Cardiac septum (tissue), 1 donor: ENCODE data around the gene GRIK2. TPM values are rescaled to one million over a fixed set of nuclear protein-coding genes. Genes with fewer than 3 reads are reported as not detected.

Source experiments
- DNase-seq: peaks from one replicate; pipeline ENCODE4 v3.0.0-alpha.2; 2020; ENCODE audit warnings: low spot score
- intact Hi-C: fragments of 100-400 bp; cut with DNase I; formaldehyde crosslinking; loops from one replicate; pipeline ENCODE4 v1.14.0; 2022
- total RNA-seq: library from RNA; stranded (reverse); fragmentation: NEBNext Ultra II Directional; extraction: Animal tissue kit (Norgen Biotek cat#: 25700); gene quantifications from one replicate; pipeline ENCODE4 v1.2.1, GENCODE V29; 2021
- donor health status: DM: no; HTN: no; CAD: no.

Gene GRIK2
- total RNA-seq, 1 donor from 2014 or later: 0.67 TPM

DNA sequence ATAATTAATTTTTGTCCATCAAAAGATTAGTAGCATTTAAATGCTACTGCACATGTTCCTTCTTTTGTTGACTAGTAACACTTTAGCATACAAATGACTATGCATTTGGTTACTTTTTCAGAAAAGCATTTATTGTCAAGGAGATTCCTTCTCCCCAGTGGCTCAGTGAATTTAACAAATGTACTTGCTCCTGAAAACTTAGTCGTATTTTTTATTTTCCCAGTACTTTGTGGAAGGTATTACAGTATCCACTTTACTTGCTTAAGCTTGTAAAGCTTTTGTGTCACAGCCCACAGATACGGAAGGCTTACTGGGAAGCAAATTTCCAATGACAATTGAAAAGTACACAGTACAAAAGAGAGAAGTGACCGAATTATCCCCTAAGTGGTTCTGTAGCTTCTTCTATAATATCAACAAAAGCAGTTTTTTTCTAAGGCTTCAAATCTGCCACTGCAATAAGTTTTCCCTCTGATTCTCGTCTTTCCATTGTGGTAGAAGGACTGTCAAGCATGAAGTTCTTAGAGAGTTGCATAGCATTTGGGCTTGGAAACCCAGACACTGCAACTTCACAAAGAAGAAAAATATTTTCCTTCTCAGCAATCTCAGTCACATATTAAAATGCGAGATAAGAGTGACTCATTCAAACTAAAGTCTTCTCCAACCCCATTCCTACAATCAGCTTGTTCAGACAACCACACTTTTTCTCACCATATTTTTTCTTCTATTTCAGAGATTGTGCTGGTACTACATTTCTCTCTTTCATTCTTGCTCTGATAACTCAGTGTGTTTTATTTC, 431.2 kb downstream of the GRIK2 start:
- DNase-seq: no peak
- intact Hi-C loops: no loop called here

DNA sequence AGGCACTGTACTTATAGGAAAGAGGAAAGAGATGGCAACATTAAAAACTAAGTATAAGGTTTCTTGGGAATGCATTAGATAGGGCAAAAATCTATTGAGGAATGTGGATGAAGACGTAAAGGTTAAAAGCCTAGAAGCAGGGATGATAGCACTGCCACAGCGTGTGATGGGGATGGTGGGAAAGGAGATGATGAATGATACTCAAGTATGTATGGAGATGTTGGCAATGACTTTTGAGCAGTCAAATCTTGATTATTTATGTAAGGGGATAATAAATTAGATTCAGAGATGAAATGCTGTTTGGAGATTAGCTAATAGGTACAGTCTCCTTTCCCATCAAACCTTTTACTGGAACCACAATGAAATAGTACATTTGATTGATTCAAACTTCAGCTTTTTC, 432.8 kb downstream of the GRIK2 start:
- no peak for DNase-seq
- intact Hi-C loops: no loop called here

- DNase-seq: no peak
- intact Hi-C loops: no loop called here
Measured at GRCh38 chr6:101826678-101827077, 433.2 kb downstream of the GRIK2 start.

GRCh38 chr6:101830501-101831031, 437.1 kb downstream of the GRIK2 start:
- intact Hi-C loops: no loop called here
- no peak for DNase-seq

DNA sequence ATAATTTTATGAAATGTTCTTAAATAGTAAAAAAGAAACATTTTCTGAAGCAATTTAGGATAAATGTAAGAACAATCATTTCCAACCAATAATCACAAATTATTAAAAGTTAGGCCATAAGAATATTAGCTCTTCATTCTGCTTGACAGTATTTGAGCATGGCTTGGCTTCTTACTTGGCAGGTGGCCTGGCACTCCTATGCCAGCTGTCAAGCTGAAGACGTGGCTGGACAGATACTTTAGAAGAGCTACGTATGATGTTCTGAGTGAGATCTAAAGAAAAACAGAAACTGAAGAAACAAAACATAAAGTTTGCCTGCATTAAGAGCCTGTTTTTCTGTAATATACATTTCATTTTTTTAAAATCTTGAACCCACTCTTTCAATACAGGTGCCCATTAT, 438.9 kb downstream of the GRIK2 start:
- intact Hi-C loops: no loop called here
- DNase-seq: no peak

- intact Hi-C loops: no loop called here
- DNase-seq: no peak
Measured at GRCh38 chr6:101840100-101840499, 446.6 kb downstream of the GRIK2 start.

DNA sequence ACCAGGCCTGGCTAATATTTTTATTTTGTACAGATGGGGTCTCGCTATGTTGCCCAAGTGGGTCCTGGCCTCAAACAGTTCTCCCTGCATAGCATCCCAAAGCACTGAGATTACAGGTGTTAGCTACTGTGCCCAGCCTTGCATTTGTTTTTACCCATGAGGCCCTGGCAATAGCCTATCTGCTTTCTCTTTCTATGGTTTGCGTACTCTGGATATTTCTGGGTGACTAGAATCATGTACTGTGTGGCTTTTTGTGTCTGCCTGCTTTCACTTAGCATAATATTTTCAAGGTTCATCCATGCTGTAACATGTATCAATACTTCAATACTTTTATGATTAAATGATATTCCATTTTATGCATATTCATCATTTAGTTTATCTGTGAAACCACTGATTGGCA, 451.7 kb downstream of the GRIK2 start:
- intact Hi-C loops: no loop called here
- DNase-seq: no peak

DNA sequence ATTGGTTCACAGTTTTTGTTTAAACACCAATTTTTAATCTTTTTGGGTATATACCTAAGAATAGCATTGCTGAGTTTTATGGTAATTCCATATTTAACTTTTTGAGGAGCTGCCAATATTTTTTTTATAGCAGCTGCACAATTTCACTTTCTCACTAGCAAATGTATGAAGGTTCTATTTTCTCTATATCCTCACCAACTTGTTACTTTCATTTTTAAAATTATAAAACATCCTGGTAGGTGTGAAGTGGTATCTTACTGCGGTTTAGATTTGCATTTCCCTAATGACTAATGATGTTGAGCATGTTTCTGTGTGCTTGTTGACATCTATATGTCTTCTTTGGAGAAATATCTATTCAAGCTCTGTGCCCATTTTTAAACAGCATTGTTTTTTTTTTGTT, 452.1 kb downstream of the GRIK2 start:
- intact Hi-C loops: no loop called here
- no peak for DNase-seq

DNA sequence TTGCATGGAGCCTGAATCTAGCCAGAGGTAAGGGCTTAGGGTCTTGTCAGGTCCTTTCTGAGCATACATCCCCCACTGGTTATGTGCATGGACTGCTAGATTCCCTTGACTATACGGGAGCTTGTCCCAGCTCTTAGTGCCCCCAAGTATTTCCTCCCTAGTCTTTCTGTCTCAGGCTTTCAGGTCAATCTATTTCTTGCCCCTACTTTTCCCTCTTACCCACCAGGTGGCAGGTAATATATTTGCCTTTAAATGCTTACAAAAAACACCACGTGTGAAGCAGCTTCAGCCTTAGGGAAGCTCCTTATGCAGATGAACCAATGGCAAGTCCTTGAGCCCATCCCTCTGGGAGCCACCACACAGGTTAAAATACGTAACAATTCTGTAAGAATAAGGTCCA, 454.2 kb downstream of the GRIK2 start:
- DNase-seq: no peak
- intact Hi-C loops: no loop called here

- intact Hi-C loops: no loop called here
- DNase-seq: no peak
Measured at GRCh38 chr6:101851911-101852310, 458.4 kb downstream of the GRIK2 start.

DNA sequence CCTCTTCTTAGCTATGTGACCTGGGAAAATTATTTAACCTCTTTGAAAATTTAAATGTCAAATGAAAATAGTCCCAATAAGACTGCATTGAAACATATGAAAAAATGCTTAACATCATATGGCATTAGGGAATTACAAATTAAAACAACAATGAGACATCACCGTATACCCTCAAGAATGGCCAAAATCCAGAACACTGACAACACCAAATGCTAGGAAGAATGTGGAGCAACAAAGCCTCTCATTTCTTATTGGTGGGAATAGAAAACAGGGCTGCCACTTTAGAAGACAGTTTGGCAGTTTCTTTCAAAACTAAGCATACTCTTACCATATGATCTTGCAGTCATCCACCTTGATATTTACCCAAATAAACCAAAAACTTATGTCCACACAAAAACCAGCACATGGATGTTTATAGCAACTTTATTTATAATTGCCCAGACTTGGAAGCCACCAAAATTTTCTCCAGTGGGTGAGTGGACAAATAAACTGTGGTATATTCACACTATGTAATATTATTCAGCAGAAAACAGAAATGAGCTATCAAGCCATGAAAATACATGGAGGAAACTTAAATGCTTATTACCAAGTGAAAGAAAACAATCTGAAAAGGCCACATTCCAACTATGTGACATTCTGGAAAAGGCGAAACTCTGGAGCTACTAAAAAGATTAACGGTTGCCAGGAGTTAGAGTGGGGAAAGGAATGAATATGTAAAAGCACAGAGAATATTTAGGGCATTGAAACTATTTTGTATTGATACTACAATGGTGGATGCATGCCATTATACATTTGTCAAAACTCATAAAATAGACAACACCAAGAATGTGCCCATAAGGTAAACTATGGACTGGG, 459.9 kb downstream of the GRIK2 start:
- no peak for DNase-seq
- intact Hi-C loops: no loop called here

GRCh38 chr6:101876431-101876830, 482.9 kb downstream of the GRIK2 start:
- intact Hi-C loops: no loop called here
- no peak for DNase-seq

DNA sequence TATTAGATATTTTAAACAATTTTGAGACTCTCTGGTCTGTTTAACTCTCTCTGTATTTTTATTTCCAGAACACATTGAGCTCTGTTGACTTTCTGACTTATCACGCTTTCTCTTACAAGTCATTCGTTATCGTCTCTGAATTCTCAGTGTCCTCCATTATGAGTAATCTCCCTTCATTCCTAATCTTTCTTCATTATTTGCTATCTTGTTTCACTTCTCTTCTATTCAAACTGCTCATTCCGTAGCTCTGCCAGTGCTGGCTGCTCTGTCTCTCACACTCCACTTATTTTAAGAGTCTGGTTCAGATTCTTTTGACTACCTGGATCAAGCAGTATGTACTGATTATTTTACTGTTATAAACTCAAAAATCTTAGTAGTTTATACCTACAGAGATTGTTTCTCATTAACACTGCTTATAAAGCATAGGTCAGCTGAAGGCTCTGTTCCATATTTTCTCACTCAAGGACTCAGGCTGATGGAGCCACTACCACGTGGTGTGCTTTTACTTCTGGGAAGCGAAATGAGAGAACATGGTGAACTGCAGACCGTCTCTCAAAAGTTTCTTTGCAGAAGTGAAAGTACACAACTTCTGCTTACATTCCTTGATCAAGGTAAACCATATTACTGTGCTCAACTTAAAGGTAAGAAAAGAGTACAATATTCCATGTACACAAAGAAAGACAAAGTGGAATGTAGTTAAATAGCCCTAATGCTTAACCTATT, 485.2 kb downstream of the GRIK2 start:
- DNase-seq: no peak
- intact Hi-C loops: no loop called here

GRCh38 chr6:101879782-101880181, 486.3 kb downstream of the GRIK2 start:
- no peak for DNase-seq
- intact Hi-C loops: no loop called here

GRCh38 chr6:101883505-101883904, 490.0 kb downstream of the GRIK2 start:
- intact Hi-C loops: no loop called here
- DNase-seq: no peak

GRCh38 chr6:101887532-101887931, 494.0 kb downstream of the GRIK2 start:
- DNase-seq: no peak
- intact Hi-C loops: no loop called here

GRCh38 chr6:101907356-101908217, 514.1 kb downstream of the GRIK2 start:
- intact Hi-C loops: no loop called here
- no peak for DNase-seq

DNA sequence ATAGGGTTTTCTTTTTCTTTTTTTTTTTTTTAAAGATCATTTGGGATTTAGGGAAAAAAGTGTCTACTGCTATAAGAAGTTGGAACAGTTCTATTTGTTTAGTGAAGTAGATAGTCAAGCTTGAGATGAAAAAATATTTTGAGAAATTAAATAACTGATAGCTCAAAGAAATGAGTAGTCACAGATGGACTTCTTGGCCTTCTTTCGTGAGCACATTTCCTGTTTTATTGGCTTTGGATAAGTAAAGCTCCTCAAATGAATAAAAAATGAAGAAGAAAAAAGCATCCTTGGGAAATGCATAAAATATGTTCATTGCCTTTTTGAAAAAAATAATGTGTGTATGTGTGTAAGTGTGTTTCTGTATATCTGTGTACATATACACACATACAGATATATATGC, 515.9 kb downstream of the GRIK2 start:
- intact Hi-C loops: no loop called here
- DNase-seq: no peak

- intact Hi-C loops: no loop called here
- no peak for DNase-seq
Measured at GRCh38 chr6:101912311-101912710, 518.8 kb downstream of the GRIK2 start.
